HepG2 (cell line): Measurements from ENCODE around the gene SAA1. TPM values are rescaled to one million over a fixed set of nuclear protein-coding genes. Genes with fewer than 3 reads are reported as not detected.

Experiments used
- ATAC-seq: fragments of 200-7000 bp; cut with Tn5 transposase; 3 replicates; pipeline ENCODE4 v1.9.1; 2020; ENCODE audit warnings: mild to moderate bottlenecking, moderate library complexity
- BruUV-seq: library from RNA; stranded (reverse); fragments of 400-500 nt; replicated peaks from 2 replicates; lab custom pipeline; 2021; lab: Mats Ljungman, UMichigan
- CTCF ChIA-PET: fragments of 300-600 bp; formaldehyde crosslinking; extraction: SDS; loops from one replicate; lab custom pipeline; 2021; ENCODE audit warnings: low total read pairs, inconsistent platforms, low intra/inter-chr PET ratio; lab: Yijun Ruan, JAX
- POLR2A ChIA-PET: fragments of 350-600 bp; sonication (Branson Sonifier 250); formaldehyde crosslinking; loops from one replicate; lab custom pipeline; 2020; ENCODE audit warnings: antibody characterized with exemption, inconsistent platforms; lab: Yijun Ruan, JAX
- DNase-seq: peaks from one replicate; pipeline ENCODE4 v3.0.0-alpha.2; 2015; ENCODE audit warnings: low spot score
- FAIRE-seq: peaks from 3 replicates; lab custom pipeline; 2011; peaks lifted over from hg19 to GRCh38; lab: Jason Lieb, UNC
- H2AFZ ChIP-seq: one replicate; pipeline ENCODE4 v1.6.1; 2011; ENCODE audit warnings: low read length, inconsistent platforms
- H3K27ac ChIP-seq: fragments of 300-600 bp; 3 replicates; pipeline ENCODE4 v1.8.0; 2011; ENCODE audit warnings: mixed run types, mild to moderate bottlenecking, mixed read lengths, low read length, inconsistent platforms; ENCODE audit not compliant: insufficient read depth; ENCODE audit errors: extremely low read length
- H3K27me3 ChIP-seq, 2 experiments: fragments of 200-600 bp in 1 of 2; 2 replicates in 1 of 2; 3 replicates in 1 of 2; pipeline versions ENCODE4 v1.6.0 to v1.8.0; 2011; ENCODE audit warnings: low read length in 2 of 2, mild to moderate bottlenecking in 2 of 2, moderate library complexity in 2 of 2, inconsistent platforms in 1 of 2; ENCODE audit not compliant: insufficient read depth in 2 of 2, control insufficient read depth in 1 of 2
- H3K36me3 ChIP-seq, 2 experiments: fragments of 200-600 bp in 1 of 2; replicated peaks in 1 of 2; 2 replicates in 1 of 2; 3 replicates in 1 of 2; pipeline versions ENCODE4 v1.5.1 to v1.8.0; 2011; ENCODE audit warnings: low read length in 2 of 2, inconsistent platforms in 1 of 2; ENCODE audit not compliant: insufficient read depth in 2 of 2, control insufficient read depth in 1 of 2
- H3K4me1 ChIP-seq: 2 replicates; pipeline ENCODE4 v1.5.1; 2012; ENCODE audit warnings: low read length, inconsistent platforms; ENCODE audit not compliant: insufficient read depth
- H3K4me2 ChIP-seq: 2 replicates; pipeline ENCODE4 v1.6.0; 2011; ENCODE audit warnings: low read depth, low read length, inconsistent platforms
- H3K4me3 ChIP-seq, 3 experiments: fragments of 200-600 bp in 1 of 3; sonication (generic), shearing (Covaris generic) in 1 of 3; replicated peaks in 1 of 3; 2 replicates each; pipeline ENCODE4 v1.5.1; 2011 to 2016; ENCODE audit warnings: low read length in 3 of 3, inconsistent platforms in 2 of 3, low read depth in 2 of 3, mild to moderate bottlenecking in 2 of 3, control low read depth in 1 of 3, mixed read lengths in 1 of 3; ENCODE audit not compliant: insufficient read depth in 1 of 3
- H3K79me2 ChIP-seq: one replicate; pipeline ENCODE4 v1.6.1; 2011; ENCODE audit warnings: low read length, inconsistent platforms; ENCODE audit not compliant: insufficient read depth
- H3K9ac ChIP-seq: 2 replicates; pipeline ENCODE4 v1.6.0; 2011; ENCODE audit warnings: mild to moderate bottlenecking, low read depth, low read length, inconsistent platforms; ENCODE audit not compliant: insufficient read depth
- H3K9me3 ChIP-seq: 2 replicates; pipeline ENCODE4 v1.5.1; 2012; ENCODE audit warnings: mild to moderate bottlenecking, low read length
- H4K20me1 ChIP-seq: 2 replicates; pipeline ENCODE4 v1.6.0; 2011; ENCODE audit warnings: inconsistent platforms, mild to moderate bottlenecking, low read length, moderate library complexity; ENCODE audit not compliant: insufficient read depth
- ARHGAP35 ChIP-seq: sonication (generic); formaldehyde crosslinking; IDR thresholded peaks from 2 replicates; pipeline ENCODE4 v1.9.0; 2022; ENCODE audit warnings: mild to moderate bottlenecking, inconsistent platforms, moderate library complexity, missing genetic modification reagents, borderline replicate concordance
- ELF4 ChIP-seq: sonication (generic); formaldehyde crosslinking; IDR thresholded peaks from 2 replicates; pipeline ENCODE4 v1.5.0; 2020; ENCODE audit warnings: missing genetic modification reagents, mild to moderate bottlenecking, moderate library complexity, borderline replicate concordance
- JUND ChIP-seq: sonication (generic); formaldehyde crosslinking; IDR thresholded peaks from 2 replicates; pipeline ENCODE4 v1.8.0; 2022; ENCODE audit warnings: mild to moderate bottlenecking, missing genetic modification reagents
- ONECUT2 ChIP-seq: sonication (generic); formaldehyde crosslinking; IDR thresholded peaks from 2 replicates; pipeline ENCODE4 v1.4.0; 2020; ENCODE audit warnings: missing genetic modification reagents
- REL ChIP-seq: sonication (generic); formaldehyde crosslinking; conservative IDR thresholded peaks from 2 replicates; pipeline ENCODE4 v1.8.0; 2022; ENCODE audit warnings: mild to moderate bottlenecking, missing genetic modification reagents, moderate library complexity
- SOX6 ChIP-seq, 2 experiments: fragments of 450-650 bp in 1 of 2; sonication (generic) in 1 of 2; formaldehyde crosslinking in 1 of 2; IDR thresholded peaks; 2 replicates each; pipeline versions ENCODE4 v1.4.0 to v1.6.1; 2017 to 2020; ENCODE audit warnings: antibody characterized with exemption in 1 of 2, mild to moderate bottlenecking in 1 of 2, missing genetic modification reagents in 1 of 2
- ZNF121 ChIP-seq: sonication (generic); formaldehyde crosslinking; IDR thresholded peaks from 2 replicates; pipeline ENCODE4 v1.5.0; 2020; ENCODE audit warnings: mild to moderate bottlenecking, missing genetic modification reagents
- ZNF577 ChIP-seq: sonication (generic); formaldehyde crosslinking; IDR thresholded peaks from 2 replicates; pipeline ENCODE4 v1.4.0; 2020; ENCODE audit warnings: mild to moderate bottlenecking, low read depth, missing genetic modification reagents, borderline replicate concordance
- WGBS: methylation state at CpG from one replicate; pipeline ENCODE4 v1.1.6; 2017; ENCODE audit warnings: low lambda C conversion rate; 5-methylcytosine and 5-hydroxymethylcytosine counted together
- in situ Hi-C: cut with HindIII; loops from 2 replicates; pipeline ENCODE4 v1.10.0; 2017; ENCODE audit warnings: low pct_unique_long_range_greater_than_20kb; ENCODE audit not compliant: extremely low pct_ligation_motif_present
- intact Hi-C: fragments of 100-400 bp; cut with micrococcal nuclease; formaldehyde crosslinking; loops from one replicate; pipeline ENCODE4 v1.10.0; 2022; ENCODE audit not compliant: unreplicated experiment
- polyA plus RNA-seq, 8 experiments: library from polyadenylated mRNA; depleted of rRNA in 3 of 8; stranded (reverse) in 7 of 8; unstranded in 1 of 8; fragments of >200 nt; fragmentation: Illumina TruSeq in 4 of 8; extraction: Trizol in 4 of 8; gene quantifications; 2 replicates each; pipeline versions ENCODE4 v1.2.1 to v1.2.3, GENCODE V29; 2011 to 2016; ENCODE audit warnings: low read depth in 4 of 8, missing spikeins in 1 of 8, mixed read lengths in 1 of 8; ENCODE audit not compliant: insufficient read depth in 1 of 8
- total RNA-seq, 5 experiments: library from RNA; depleted of rRNA; stranded (reverse); fragments of >200 nt; fragmentation: Illumina TruSeq; extraction: Trizol; gene quantifications; 2 replicates each; pipeline ENCODE4 v1.2.3, GENCODE V29; 2016; ENCODE audit warnings: low read depth in 1 of 5
- TF ChIP-seq, protein P1 (sequence below), 2 experiments: sonication (generic) in 1 of 2; formaldehyde crosslinking in 1 of 2; IDR thresholded peaks; 2 replicates each; pipeline versions ENCODE4 v1.6.1 to v1.9.0; 2014 to 2022; ENCODE audit warnings: antibody characterized with exemption in 1 of 2, borderline replicate concordance in 1 of 2, inconsistent platforms in 1 of 2, low read depth in 1 of 2, missing genetic modification reagents in 1 of 2

SAA1 gene
- total and polyA plus RNA-seq, 2 of the 13 experiments (the other 11 are each of a cell fraction or from before 2014, with no cell fraction given), result not detected

DNA sequence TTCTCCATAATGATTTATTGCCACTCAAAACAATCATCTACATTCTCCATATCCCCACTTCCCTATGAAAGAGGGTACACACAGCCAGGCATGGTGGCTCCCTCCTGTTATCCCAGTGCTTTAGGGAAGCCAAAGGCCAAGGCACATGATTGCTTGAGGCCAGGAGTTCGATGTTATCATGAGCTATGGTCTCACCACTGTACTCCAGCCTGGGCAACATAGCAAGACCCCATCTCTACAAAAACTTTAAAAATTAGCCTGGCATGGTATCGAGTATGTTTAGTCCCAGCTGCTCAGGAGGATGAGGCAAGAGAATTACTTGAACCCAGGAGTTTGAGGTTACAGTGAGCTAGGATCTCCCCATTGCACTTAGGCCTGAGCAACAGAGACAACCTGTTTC, 49.8 kb downstream of the SAA1 start:
- Histone ChIP-seq H3K4me2 (no peak overlapping the region), H3K79me2 (peaks cover 42% of the 10 kb centered on the region), H3K9ac (no peak overlapping the region), H3K9me3 (no peaks in the 10 kb centered on the region), H3K4me1 (peaks cover 40% of the 10 kb centered on the region), H3K4me3 (no peak overlapping the region), H4K20me1 (no peaks in the 10 kb centered on the region), H3K27ac (no peak overlapping the region), H3K27me3 (no peaks in the 10 kb centered on the region), H2AFZ (no peak overlapping the region), H3K36me3 (peaks cover 0 to 4% of the 10 kb centered on the region in 2 experiments; a peak in 1 of 5 replicates)
- TF ChIP-seq ZNF577 (CRISPR knock-in tag), result no peak
- no peak for TF ChIP-seq REL (CRISPR knock-in tag)
- no peak for TF ChIP-seq ELF4 (CRISPR knock-in tag)
- TF ChIP-seq SOX6 (IDR thresholded peaks at IDR 0.05), result no peak
- TF ChIP-seq SOX6 (CRISPR knock-in tag; IDR thresholded peaks at IDR 0.05), result no peak
- no peak for TF ChIP-seq ONECUT2 (CRISPR knock-in tag)
- peak; percentile 88 for TF ChIP-seq ZNF121 (CRISPR knock-in tag)
- FAIRE-seq (no peak), DNase-seq (no peak), ATAC-seq (no peak)
- no TSS peak for BruUV-seq
- POLR2A ChIA-PET, result interaction anchor here (0.9 kb wide), 1 partner anchor 10 kb away, joined by 3 read pairs; no protein-coding TSS in a partner anchor
- WGBS, result 90% methylated on average over 2 of the region's 2 CpGs
- intact Hi-C loops (no loop called here), in situ Hi-C loops (no loop called here)
- CTCF ChIA-PET, result no interaction called here

DNA sequence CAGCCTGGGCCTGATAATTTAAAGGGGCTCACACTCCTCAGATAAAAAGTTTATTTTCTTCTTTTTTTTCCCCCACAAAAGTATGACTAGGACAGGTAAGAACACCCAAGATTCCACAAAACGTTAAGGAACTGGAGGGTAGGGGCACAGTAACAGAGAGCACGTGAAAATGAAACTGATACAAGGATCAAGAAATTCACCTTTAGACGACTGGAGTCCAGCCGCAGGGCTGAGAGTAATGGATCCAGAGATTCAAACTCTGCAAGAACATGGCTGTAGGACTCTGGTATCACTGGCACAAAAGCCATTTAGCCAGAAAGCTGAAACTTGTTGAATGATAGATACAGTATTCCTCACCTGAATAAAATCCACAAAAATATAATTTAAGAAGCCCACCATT, 51.5 kb downstream of the SAA1 start:
- ATAC-seq, result no peak
- no peak for DNase-seq
- Histone ChIP-seq H3K4me2 (no peak overlapping the region), H3K27me3 (no peaks in the 10 kb centered on the region; a peak in 1 of 5 replicates), H3K4me1 (peaks cover 39% of the 10 kb centered on the region), H3K27ac (no peak overlapping the region), H3K4me3 (no peak overlapping the region), H3K79me2 (peaks cover 53% of the 10 kb centered on the region), H2AFZ (no peak overlapping the region), H3K36me3 (peaks cover 0 to 4% of the 10 kb centered on the region in 2 experiments; a peak in 1 of 5 replicates), H3K9me3 (no peaks in the 10 kb centered on the region), H3K9ac (no peak overlapping the region), H4K20me1 (no peaks in the 10 kb centered on the region)
- FAIRE-seq, result no peak
- in situ Hi-C loops, result no loop called here
- whole genome bisulfite sequencing, result 98% methylated on average over 4 of the region's 4 CpGs
- no TSS peak for BruUV-seq
- ChIA-PET POLR2A (no interaction called here), CTCF (no interaction called here)
- intact Hi-C loops, result no loop called here
- TF ChIP-seq ARHGAP35 (CRISPR knock-in tag), result no peak
- TF ChIP-seq, protein P1, sequence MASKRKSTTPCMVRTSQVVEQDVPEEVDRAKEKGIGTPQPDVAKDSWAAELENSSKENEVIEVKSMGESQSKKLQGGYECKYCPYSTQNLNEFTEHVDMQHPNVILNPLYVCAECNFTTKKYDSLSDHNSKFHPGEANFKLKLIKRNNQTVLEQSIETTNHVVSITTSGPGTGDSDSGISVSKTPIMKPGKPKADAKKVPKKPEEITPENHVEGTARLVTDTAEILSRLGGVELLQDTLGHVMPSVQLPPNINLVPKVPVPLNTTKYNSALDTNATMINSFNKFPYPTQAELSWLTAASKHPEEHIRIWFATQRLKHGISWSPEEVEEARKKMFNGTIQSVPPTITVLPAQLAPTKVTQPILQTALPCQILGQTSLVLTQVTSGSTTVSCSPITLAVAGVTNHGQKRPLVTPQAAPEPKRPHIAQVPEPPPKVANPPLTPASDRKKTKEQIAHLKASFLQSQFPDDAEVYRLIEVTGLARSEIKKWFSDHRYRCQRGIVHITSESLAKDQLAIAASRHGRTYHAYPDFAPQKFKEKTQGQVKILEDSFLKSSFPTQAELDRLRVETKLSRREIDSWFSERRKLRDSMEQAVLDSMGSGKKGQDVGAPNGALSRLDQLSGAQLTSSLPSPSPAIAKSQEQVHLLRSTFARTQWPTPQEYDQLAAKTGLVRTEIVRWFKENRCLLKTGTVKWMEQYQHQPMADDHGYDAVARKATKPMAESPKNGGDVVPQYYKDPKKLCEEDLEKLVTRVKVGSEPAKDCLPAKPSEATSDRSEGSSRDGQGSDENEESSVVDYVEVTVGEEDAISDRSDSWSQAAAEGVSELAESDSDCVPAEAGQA (IDR thresholded peaks at IDR 0.05; ENCODE audit: low read depth), result no peak
- TF ChIP-seq, protein P1 (CRISPR knock-in tag; IDR thresholded peaks at IDR 0.05; ENCODE audit: borderline replicate concordance), result no peak
- TF ChIP-seq JUND (CRISPR knock-in tag), result no peak
